Prostate gland (tissue), 2 donors: Measurements from ENCODE around the gene HTR3D.
"Not testable (repeated sequence)": the region's sequence is repeated elsewhere in the genome, so short reads cannot be mapped to it uniquely, and the experiment has no call there.

ENCODE experiments used
- POLR2AphosphoS5 ChIP-seq: sonication (generic); formaldehyde crosslinking; IDR thresholded peaks from one replicate; pipeline ENCODE4 v1.6.1; 2017; ENCODE audit warnings: antibody characterized with exemption
- TF ChIP-seq, protein P1 (sequence below), 4 experiments: fragments of 200-600 bp in 2 of 4; fragments of 450-650 bp in 2 of 4; sonication (generic) in 2 of 4; IDR thresholded peaks; 1 replicate in 3 of 4; 2 replicates in 1 of 4; pipeline ENCODE4 v1.5.1; 2016 to 2019; ENCODE audit warnings: antibody characterized with exemption in 4 of 4, mild to moderate bottlenecking in 2 of 4, moderate library complexity in 2 of 4

DNA sequence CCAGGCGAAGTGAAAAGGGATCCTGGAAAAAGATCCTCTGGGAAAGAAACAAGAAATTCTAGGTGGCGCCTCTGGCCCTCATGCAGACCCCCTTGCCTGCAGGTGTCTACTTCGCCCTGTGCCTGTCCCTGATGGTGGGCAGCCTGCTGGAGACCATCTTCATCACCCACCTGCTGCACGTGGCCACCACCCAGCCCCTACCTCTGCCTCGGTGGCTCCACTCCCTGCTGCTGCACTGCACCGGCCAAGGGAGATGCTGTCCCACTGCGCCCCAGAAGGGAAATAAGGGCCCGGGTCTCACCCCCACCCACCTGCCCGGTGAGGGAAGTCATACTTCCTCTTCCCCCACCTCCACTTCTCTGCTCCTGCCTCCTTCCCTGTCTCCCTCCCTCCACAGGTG lies 6.8 kb downstream of the HTR3D start:
- TF ChIP-seq, protein P1, sequence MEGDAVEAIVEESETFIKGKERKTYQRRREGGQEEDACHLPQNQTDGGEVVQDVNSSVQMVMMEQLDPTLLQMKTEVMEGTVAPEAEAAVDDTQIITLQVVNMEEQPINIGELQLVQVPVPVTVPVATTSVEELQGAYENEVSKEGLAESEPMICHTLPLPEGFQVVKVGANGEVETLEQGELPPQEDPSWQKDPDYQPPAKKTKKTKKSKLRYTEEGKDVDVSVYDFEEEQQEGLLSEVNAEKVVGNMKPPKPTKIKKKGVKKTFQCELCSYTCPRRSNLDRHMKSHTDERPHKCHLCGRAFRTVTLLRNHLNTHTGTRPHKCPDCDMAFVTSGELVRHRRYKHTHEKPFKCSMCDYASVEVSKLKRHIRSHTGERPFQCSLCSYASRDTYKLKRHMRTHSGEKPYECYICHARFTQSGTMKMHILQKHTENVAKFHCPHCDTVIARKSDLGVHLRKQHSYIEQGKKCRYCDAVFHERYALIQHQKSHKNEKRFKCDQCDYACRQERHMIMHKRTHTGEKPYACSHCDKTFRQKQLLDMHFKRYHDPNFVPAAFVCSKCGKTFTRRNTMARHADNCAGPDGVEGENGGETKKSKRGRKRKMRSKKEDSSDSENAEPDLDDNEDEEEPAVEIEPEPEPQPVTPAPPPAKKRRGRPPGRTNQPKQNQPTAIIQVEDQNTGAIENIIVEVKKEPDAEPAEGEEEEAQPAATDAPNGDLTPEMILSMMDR (IDR thresholded peaks at IDR 0.05), result not testable (repeated sequence)
- TF ChIP-seq POLR2AphosphoS5, result not testable (repeated sequence)
